Activated naive CD8-positive, alpha-beta T cell treated with anti-CD3 and anti-CD28 coated beads, Interleukin-2, amount 50 U/mL, for 24 hours (primary cell): ENCODE data around the gene APEX2.
"Not testable (repeated sequence)": the region's sequence is repeated elsewhere in the genome, so short reads cannot be mapped to it uniquely, and the experiment has no call there.

Experiments
- ATAC-seq: fragments of 150-1000 bp; cut with Tn5 transposase; one replicate; pipeline ENCODE4 v1.10.0; 2021
- DNase-seq: peaks from one replicate; pipeline ENCODE4 v3.0.0; 2021
- H3K27ac Mint-ChIP-seq: one replicate; pipeline ENCODE4 v1.8.0; 2021; ENCODE audit warnings: mild to moderate bottlenecking, mixed read lengths
- H3K27me3 Mint-ChIP-seq: one replicate; pipeline ENCODE4 v1.8.0; 2021; ENCODE audit warnings: mixed read lengths
- H3K36me3 Mint-ChIP-seq: one replicate; pipeline ENCODE4 v1.8.0; 2021; ENCODE audit warnings: low read depth, mixed read lengths
- H3K4me1 Mint-ChIP-seq: one replicate; pipeline ENCODE4 v1.8.0; 2021; ENCODE audit warnings: mixed read lengths
- H3K4me3 Mint-ChIP-seq: one replicate; pipeline ENCODE4 v1.8.0; 2021; ENCODE audit warnings: mild to moderate bottlenecking, moderate library complexity, mixed read lengths
- H3K9me3 Mint-ChIP-seq: one replicate; pipeline ENCODE4 v1.8.0; 2021; ENCODE audit warnings: mixed read lengths

The APEX2 gene

GRCh38 chrX:55039471-55039870 lies 39.3 kb downstream of the APEX2 start:
- ATAC-seq (no peak), DNase-seq (no peak)
- Mint-ChIP-seq H3K27ac (no peak overlapping the region), H3K36me3 (no peaks in the 10 kb centered on the region), H3K4me3 (no peak overlapping the region), H3K4me1 (no peaks in the 10 kb centered on the region), H3K9me3 (no peaks in the 10 kb centered on the region), H3K27me3 (no peaks in the 10 kb centered on the region)

- no peaks in the 10 kb centered on the region for H3K27me3 Mint-ChIP-seq
- H3K27ac Mint-ChIP-seq: no peak overlapping the region
- DNase-seq (no peak), ATAC-seq (no peak)
- no peaks in the 10 kb centered on the region for H3K4me1 Mint-ChIP-seq
- H3K36me3 Mint-ChIP-seq: no peaks in the 10 kb centered on the region
- no peaks in the 10 kb centered on the region for H3K9me3 Mint-ChIP-seq
- no peak overlapping the region for H3K4me3 Mint-ChIP-seq
Observed at GRCh38 chrX:55041514-55041913, 41.4 kb downstream of the APEX2 start.

- H3K27ac Mint-ChIP-seq, ATAC-seq, DNase-seq, H3K27me3 Mint-ChIP-seq, H3K4me3 Mint-ChIP-seq, H3K36me3 Mint-ChIP-seq, H3K9me3 Mint-ChIP-seq, H3K4me1 Mint-ChIP-seq: not testable (repeated sequence)
Observed at GRCh38 chrX:55050599-55050998, 50.4 kb downstream of the APEX2 start.

- Mint-ChIP-seq H3K9me3 (no peaks in the 10 kb centered on the region), H3K36me3 (no peaks in the 10 kb centered on the region), H3K4me3 (peak overlapping the region; percentile 61), H3K4me1 (peaks cover 12% of the 10 kb centered on the region), H3K27me3 (no peaks in the 10 kb centered on the region), H3K27ac (no peak overlapping the region)
- no peak for DNase-seq
- ATAC-seq: no peak
Observed at GRCh38 chrX:55056820-55057674, 56.9 kb downstream of the APEX2 start.

- Mint-ChIP-seq H3K36me3 (no peaks in the 10 kb centered on the region), H3K27me3 (no peaks in the 10 kb centered on the region), H3K4me1 (peaks cover 12% of the 10 kb centered on the region), H3K4me3 (peak overlapping the region; percentile 61), H3K9me3 (no peaks in the 10 kb centered on the region), H3K27ac (no peak overlapping the region)
- no peak for ATAC-seq
- DNase-seq: peak; percentile 9
Observed at GRCh38 chrX:55057675-55058249, 57.6 kb downstream of the APEX2 start.
